ENCODE measurements around the gene NFATC4. TPM values are rescaled to one million over a fixed set of nuclear protein-coding genes. Genes with fewer than 3 reads are reported as not detected.

NFATC4 gene
- polyA plus RNA-seq, 1 donor from 2014 or later: 0.22 TPM

DNA sequence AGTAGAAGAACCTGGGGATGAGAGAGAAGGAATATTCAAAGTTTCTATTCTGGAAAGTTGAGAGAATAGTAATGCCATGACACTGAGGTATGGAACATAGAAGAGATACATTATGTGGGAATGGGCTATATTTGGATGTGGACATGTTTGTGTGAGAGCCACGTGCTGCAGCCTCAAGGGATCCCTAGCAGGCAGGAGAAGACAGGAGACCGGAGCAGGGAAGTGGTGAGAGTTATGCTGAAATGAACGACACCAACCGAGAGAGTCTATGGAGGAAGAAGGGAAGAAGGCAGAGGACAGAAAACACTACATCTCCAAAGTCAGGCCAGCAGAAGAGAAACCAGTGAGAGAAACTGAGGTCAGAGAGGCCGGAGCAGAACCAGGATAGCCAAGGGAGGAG, 18.2 kb upstream of the NFATC4 start:
- Histone ChIP-seq H2AFZ (ENCODE audit: low read depth, low read length) (no peak overlapping the region), H3K9ac (ENCODE audit: low read length) (no peak overlapping the region), H3K9me2 (ENCODE audit: insufficient read depth, low read length) (no peaks in the 10 kb centered on the region), H3K79me2 (replicated peaks; ENCODE audit: insufficient read depth, low read length) (no peaks in the 10 kb centered on the region), H3K4me3 (ENCODE audit: low read length) (no peak overlapping the region), H3K27ac (ENCODE audit: low read length) (no peak overlapping the region), H3K9me3 (ENCODE audit: low read length) (no peaks in the 10 kb centered on the region), H3K27me3 (ENCODE audit: insufficient read depth, low read depth, low read length) (peaks cover 6% of the 10 kb centered on the region), H4K20me1 (ENCODE audit: insufficient read depth) (no peaks in the 10 kb centered on the region), H3K4me2 (ENCODE audit: low read length) (no peak overlapping the region), H3F3A (ENCODE audit: insufficient read depth, low read length, poor library complexity, severe bottlenecking) (no peaks in the 10 kb centered on the region), H3K36me3 (ENCODE audit: insufficient read depth, low read length) (no peaks in the 10 kb centered on the region)
- TF ChIP-seq RAD21 (conservative IDR thresholded peaks at IDR 0.05) (no peak), TAF1 (IDR thresholded peaks at IDR 0.05; ENCODE audit: low read depth) (no peak), CTCF (IDR thresholded peaks at IDR 0.05; ENCODE audit: poor library complexity, severe bottlenecking) (no peak), SMC3 (conservative IDR thresholded peaks at IDR 0.05; ENCODE audit: poor library complexity) (no peak), POLR2AphosphoS5 (IDR thresholded peaks at IDR 0.05) (no peak), MXI1 (conservative IDR thresholded peaks at IDR 0.05; ENCODE audit: poor library complexity, severe bottlenecking) (no peak), EP300 (conservative IDR thresholded peaks at IDR 0.05; ENCODE audit: poor library complexity, severe bottlenecking) (no peak), EZH2 (IDR thresholded peaks at IDR 0.05; ENCODE audit: borderline replicate concordance, insufficient read depth, low read length, poor library complexity, severe bottlenecking) (no peak)
- TF ChIP-seq, protein P1, sequence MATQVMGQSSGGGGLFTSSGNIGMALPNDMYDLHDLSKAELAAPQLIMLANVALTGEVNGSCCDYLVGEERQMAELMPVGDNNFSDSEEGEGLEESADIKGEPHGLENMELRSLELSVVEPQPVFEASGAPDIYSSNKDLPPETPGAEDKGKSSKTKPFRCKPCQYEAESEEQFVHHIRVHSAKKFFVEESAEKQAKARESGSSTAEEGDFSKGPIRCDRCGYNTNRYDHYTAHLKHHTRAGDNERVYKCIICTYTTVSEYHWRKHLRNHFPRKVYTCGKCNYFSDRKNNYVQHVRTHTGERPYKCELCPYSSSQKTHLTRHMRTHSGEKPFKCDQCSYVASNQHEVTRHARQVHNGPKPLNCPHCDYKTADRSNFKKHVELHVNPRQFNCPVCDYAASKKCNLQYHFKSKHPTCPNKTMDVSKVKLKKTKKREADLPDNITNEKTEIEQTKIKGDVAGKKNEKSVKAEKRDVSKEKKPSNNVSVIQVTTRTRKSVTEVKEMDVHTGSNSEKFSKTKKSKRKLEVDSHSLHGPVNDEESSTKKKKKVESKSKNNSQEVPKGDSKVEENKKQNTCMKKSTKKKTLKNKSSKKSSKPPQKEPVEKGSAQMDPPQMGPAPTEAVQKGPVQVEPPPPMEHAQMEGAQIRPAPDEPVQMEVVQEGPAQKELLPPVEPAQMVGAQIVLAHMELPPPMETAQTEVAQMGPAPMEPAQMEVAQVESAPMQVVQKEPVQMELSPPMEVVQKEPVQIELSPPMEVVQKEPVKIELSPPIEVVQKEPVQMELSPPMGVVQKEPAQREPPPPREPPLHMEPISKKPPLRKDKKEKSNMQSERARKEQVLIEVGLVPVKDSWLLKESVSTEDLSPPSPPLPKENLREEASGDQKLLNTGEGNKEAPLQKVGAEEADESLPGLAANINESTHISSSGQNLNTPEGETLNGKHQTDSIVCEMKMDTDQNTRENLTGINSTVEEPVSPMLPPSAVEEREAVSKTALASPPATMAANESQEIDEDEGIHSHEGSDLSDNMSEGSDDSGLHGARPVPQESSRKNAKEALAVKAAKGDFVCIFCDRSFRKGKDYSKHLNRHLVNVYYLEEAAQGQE (IDR thresholded peaks at IDR 0.05; ENCODE audit: borderline replicate concordance): no peak

- no peaks in the 10 kb centered on the region for H4K20me1 ChIP-seq (ENCODE audit: insufficient read depth)
- no peaks in the 10 kb centered on the region for H3F3A ChIP-seq (ENCODE audit: insufficient read depth, low read length, poor library complexity, severe bottlenecking)
- no peaks in the 10 kb centered on the region for H3K9me3 ChIP-seq (ENCODE audit: low read length)
- TF ChIP-seq SMC3 (conservative IDR thresholded peaks at IDR 0.05; ENCODE audit: poor library complexity): no peak
- TF ChIP-seq MXI1 (conservative IDR thresholded peaks at IDR 0.05; ENCODE audit: poor library complexity, severe bottlenecking): no peak
- no peak for TF ChIP-seq EZH2 (IDR thresholded peaks at IDR 0.05; ENCODE audit: borderline replicate concordance, insufficient read depth, low read length, poor library complexity, severe bottlenecking)
- no peak for TF ChIP-seq CTCF (IDR thresholded peaks at IDR 0.05; ENCODE audit: poor library complexity, severe bottlenecking)
- no peak for TF ChIP-seq POLR2AphosphoS5 (IDR thresholded peaks at IDR 0.05)
- TF ChIP-seq TAF1 (IDR thresholded peaks at IDR 0.05; ENCODE audit: low read depth): no peak
- no peaks in the 10 kb centered on the region for H3K36me3 ChIP-seq (ENCODE audit: insufficient read depth, low read length)
- no peak overlapping the region for H3K4me2 ChIP-seq (ENCODE audit: low read length)
- no peaks in the 10 kb centered on the region for H3K9me2 ChIP-seq (ENCODE audit: insufficient read depth, low read length)
- H3K27ac ChIP-seq (ENCODE audit: low read length): no peak overlapping the region
- H3K27me3 ChIP-seq (ENCODE audit: insufficient read depth, low read depth, low read length): peaks cover 6% of the 10 kb centered on the region
- H3K4me3 ChIP-seq (ENCODE audit: low read length): no peak overlapping the region
- H3K9ac ChIP-seq (ENCODE audit: low read length): no peak overlapping the region
- no peak overlapping the region for H2AFZ ChIP-seq (ENCODE audit: low read depth, low read length)
- H3K79me2 ChIP-seq (replicated peaks; ENCODE audit: insufficient read depth, low read length): no peaks in the 10 kb centered on the region
Measured at GRCh38 chr14:24351517-24351916, 16.5 kb upstream of the NFATC4 start.

Data from neural cell (in vitro differentiated cells).